Right lobe of liver (tissue), 4 donors: ENCODE results near the gene ST7.

Source experiments
- CTCF ChIP-seq, 4 donors: fragments of 200-600 bp in 3 of 4; fragments of 450-650 bp in 1 of 4; IDR thresholded peaks; one replicate each; pipeline versions ENCODE4 v1.5.1 to v1.8.0; 2016 to 2022; ENCODE audit warnings: antibody characterized with exemption in 4 of 4, mild to moderate bottlenecking in 2 of 4
- POLR2A ChIP-seq: fragments of 450-650 bp; IDR thresholded peaks from one replicate; pipeline ENCODE4 v1.6.1; 2017; ENCODE audit warnings: antibody characterized with exemption, mild to moderate bottlenecking
- donor health status: DM: no; HTN: no; CAD: no.
- donor health status: DM: no; HTN: no; CAD: no.
- donor health status: DM: no; HTN: yes; CAD: no.

- no peak for TF ChIP-seq CTCF (IDR thresholded peaks at IDR 0.05)
- no peak for TF ChIP-seq POLR2A
Measured at GRCh38 chr7:117274951-117275350, 321.6 kb downstream of the ST7 start.
